ENCODE results near the gene FDX2.
"Not testable (repeated sequence)": the region's sequence is repeated elsewhere in the genome, so short reads cannot be mapped to it uniquely, and the experiment has no call there.

FDX2 gene

GRCh38 chr19:10315335-10316214 lies at the start of gene FDX2:
Gene FDX2 (minus strand): TSS chr19:10316015. CDS start chr19:10315996, 19 bp downstream.
- peak; percentile 89 for DNase-seq

GRCh38 chr19:10365518-10365917 lies 49.7 kb upstream of the FDX2 start:
- no peak for DNase-seq

GRCh38 chr19:10364644-10365043 lies 48.8 kb upstream of the FDX2 start:
- DNase-seq, result no peak

- no peak for DNase-seq
Observed at GRCh38 chr19:10363789-10364281, 48.0 kb upstream of the FDX2 start.

GRCh38 chr19:10362259-10362658 lies 46.4 kb upstream of the FDX2 start:
- no peak for DNase-seq

- no peak for DNase-seq
Observed at GRCh38 chr19:10361569-10362011, 45.8 kb upstream of the FDX2 start.

GRCh38 chr19:10356431-10356830 lies 40.6 kb upstream of the FDX2 start:
- DNase-seq, result no peak

- DNase-seq, result no peak
Observed at GRCh38 chr19:10353793-10354391, 38.1 kb upstream of the FDX2 start.

GRCh38 chr19:10352764-10353671 lies 37.2 kb upstream of the FDX2 start:
- DNase-seq, result no peak

GRCh38 chr19:10346509-10346908 lies 30.7 kb upstream of the FDX2 start:
- no peak for DNase-seq

GRCh38 chr19:10344780-10345179 lies 29.0 kb upstream of the FDX2 start:
- DNase-seq, result no peak

GRCh38 chr19:10343495-10343894 lies 27.7 kb upstream of the FDX2 start:
- DNase-seq, result no peak

GRCh38 chr19:10339977-10340376 lies 24.2 kb upstream of the FDX2 start:
- DNase-seq, result no peak

GRCh38 chr19:10339380-10339960 lies 23.7 kb upstream of the FDX2 start, which contains the start of gene ICAM3:
Gene ICAM3 (minus strand): TSS chr19:10339624. CDS start chr19:10339614, 10 bp downstream.
- peak; percentile 68 for DNase-seq

GRCh38 chr19:10338940-10339339 lies 23.1 kb upstream of the FDX2 start:
- no peak for DNase-seq

- not testable (repeated sequence) for DNase-seq
Observed at GRCh38 chr19:10336725-10337124, 20.9 kb upstream of the FDX2 start.

- no peak for DNase-seq
Observed at GRCh38 chr19:10335352-10335985, 19.7 kb upstream of the FDX2 start.

GRCh38 chr19:10334588-10335351 lies 19.0 kb upstream of the FDX2 start:
- DNase-seq, result no peak

- DNase-seq, result no peak
Observed at GRCh38 chr19:10333758-10334587, 18.2 kb upstream of the FDX2 start.

Data from CD4-positive, alpha-beta T cell treated with Interleukin-4 for 4 hours (primary cell).